Mesendoderm (in vitro differentiated cells): ENCODE results near the gene CHRNA5.
A peak's percentile ranks its signal among the peaks of the same experiment; 100 is the strongest.

Experiments
- DNase-seq: peaks from one replicate; pipeline ENCODE4 v3.0.0; 2013
- H2AK5ac ChIP-seq: 2 replicates; pipeline ENCODE4 v1.6.1; 2013; ENCODE audit warnings: low read length, inconsistent platforms
- H2BK120ac ChIP-seq: 2 replicates; pipeline ENCODE4 v1.6.1; 2013; ENCODE audit warnings: low read depth, mild to moderate bottlenecking, low read length, moderate library complexity, mixed read lengths
- H2BK15ac ChIP-seq: replicated peaks from 2 replicates; pipeline ENCODE4 v1.6.1; 2013; ENCODE audit warnings: low read depth, mild to moderate bottlenecking, moderate library complexity
- H2BK5ac ChIP-seq: 2 replicates; pipeline ENCODE4 v1.6.1; 2013; ENCODE audit warnings: low read length, inconsistent platforms
- H3K18ac ChIP-seq: 2 replicates; pipeline ENCODE4 v1.6.1; 2013; ENCODE audit warnings: mild to moderate bottlenecking, low read length, mixed read lengths
- H3K23ac ChIP-seq: one replicate; pipeline ENCODE4 v1.6.1; 2013; ENCODE audit warnings: low read length
- H3K27ac ChIP-seq: 2 replicates; pipeline ENCODE4 v1.5.1; 2013; ENCODE audit warnings: low read depth, mild to moderate bottlenecking, inconsistent platforms, low read length, moderate library complexity
- H3K27me3 ChIP-seq: 2 replicates; pipeline ENCODE4 v1.6.1; 2013; ENCODE audit warnings: low read length, control low read depth, mild to moderate bottlenecking, inconsistent platforms; ENCODE audit not compliant: insufficient read depth, poor library complexity
- H3K36me3 ChIP-seq: 2 replicates; pipeline ENCODE4 v1.6.1; 2013; ENCODE audit warnings: low read length, inconsistent platforms; ENCODE audit not compliant: control insufficient read depth, insufficient read depth
- H3K4ac ChIP-seq: one replicate; pipeline ENCODE4 v1.6.1; 2013; ENCODE audit warnings: low read depth, mild to moderate bottlenecking, low read length, moderate library complexity
- H3K4me1 ChIP-seq: 2 replicates; pipeline ENCODE4 v1.6.1; 2013; ENCODE audit warnings: low read depth, low read length, inconsistent platforms; ENCODE audit not compliant: control insufficient read depth
- H3K4me2 ChIP-seq: 2 replicates; pipeline ENCODE4 v1.6.1; 2013; ENCODE audit warnings: low read length
- H3K4me3 ChIP-seq: 2 replicates; pipeline ENCODE4 v1.5.1; 2013; ENCODE audit warnings: mild to moderate bottlenecking, low read length
- H3K56ac ChIP-seq: one replicate; pipeline ENCODE4 v1.6.1; 2013; ENCODE audit warnings: low read length
- H3K79me1 ChIP-seq: 2 replicates; pipeline ENCODE4 v1.6.1; 2013; ENCODE audit warnings: low read length, inconsistent platforms
- H3K79me2 ChIP-seq: 2 replicates; pipeline ENCODE4 v1.6.1; 2013; ENCODE audit warnings: mild to moderate bottlenecking, low read length; ENCODE audit not compliant: control insufficient read depth, insufficient read depth
- H3K9ac ChIP-seq: 2 replicates; pipeline ENCODE4 v1.6.1; 2013; ENCODE audit warnings: low read length, inconsistent platforms
- H4K5ac ChIP-seq: one replicate; pipeline ENCODE4 v1.6.1; 2013; ENCODE audit warnings: low read length
- H4K8ac ChIP-seq: one replicate; pipeline ENCODE4 v1.6.1; 2013; ENCODE audit warnings: low read depth, mild to moderate bottlenecking, control low read depth, low read length, moderate library complexity
- WGBS: extraction: QIAGEN DNeasy Blood & Tissue Kit; methylation state at CpG from one replicate; pipeline ENCODE4 v1.1.7; 2013; ENCODE audit warnings: low lambda C conversion rate, missing lambda C conversion rate; ENCODE audit not compliant: insufficient coverage; ENCODE audit errors: extremely low coverage; 5-methylcytosine and 5-hydroxymethylcytosine counted together

Gene CHRNA5

DNA sequence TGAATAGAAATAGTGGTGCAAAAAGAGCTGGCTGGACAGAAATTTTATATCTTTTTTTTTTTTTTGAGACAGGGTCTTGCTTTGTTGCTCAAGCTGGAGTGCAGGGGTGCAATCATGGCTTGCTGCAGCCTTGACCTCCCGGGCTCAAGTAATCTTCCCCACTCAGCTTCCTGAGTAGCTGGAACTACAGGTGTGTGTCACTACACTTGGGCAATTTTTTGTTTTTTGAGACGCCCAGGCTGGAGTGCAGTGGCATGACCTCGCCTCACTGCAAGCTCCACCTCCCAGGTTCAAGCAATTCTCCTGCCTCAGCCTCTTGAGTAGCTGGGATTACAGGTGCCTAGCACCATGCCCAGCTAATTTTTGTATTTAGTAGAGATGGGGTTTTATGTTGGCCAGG is 33.0 kb downstream of the CHRNA5 start:
- H3K4me1 ChIP-seq, result no peaks in the 10 kb centered on the region
- no peak overlapping the region for H3K56ac ChIP-seq
- no peak overlapping the region for H2AK5ac ChIP-seq
- no peak overlapping the region for H3K23ac ChIP-seq
- H3K18ac ChIP-seq, result no peak overlapping the region
- H3K27me3 ChIP-seq, result no peaks in the 10 kb centered on the region
- no peaks in the 10 kb centered on the region for H3K36me3 ChIP-seq
- no peak overlapping the region for H3K9ac ChIP-seq
- H3K4ac ChIP-seq, result no peak overlapping the region
- H4K8ac ChIP-seq, result no peak overlapping the region
- no peak overlapping the region for H3K4me3 ChIP-seq
- no peaks in the 10 kb centered on the region for H3K79me1 ChIP-seq
- H3K79me2 ChIP-seq, result no peaks in the 10 kb centered on the region
- no peak overlapping the region for H2BK15ac ChIP-seq
- no CpG with 5 or more reads among the region's 3 CpGs for WGBS
- no peak for DNase-seq
- H3K27ac ChIP-seq, result no peak overlapping the region
- no peak overlapping the region for H2BK5ac ChIP-seq
- H2BK120ac ChIP-seq, result no peak overlapping the region
- H3K4me2 ChIP-seq, result no peak overlapping the region
- H4K5ac ChIP-seq, result no peak overlapping the region

DNA sequence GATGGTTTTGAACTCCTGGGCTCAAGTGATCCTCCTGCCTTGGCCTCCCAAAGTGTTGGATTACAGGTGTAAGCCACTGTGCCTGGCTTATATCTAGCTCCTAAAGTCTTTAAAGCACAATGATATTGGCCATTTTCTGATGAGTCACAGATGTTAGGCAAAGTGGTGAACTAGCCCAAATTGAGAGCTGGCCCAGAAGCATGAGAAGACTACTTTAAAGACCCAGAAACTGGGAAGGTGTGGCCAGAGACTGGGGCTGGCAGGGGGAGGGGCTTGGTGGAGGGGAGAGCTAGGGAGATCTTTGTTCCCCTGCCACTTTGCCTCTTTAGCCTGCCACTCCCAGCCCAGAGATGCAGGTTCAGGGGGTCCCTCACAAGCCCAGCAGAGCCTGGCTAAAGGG is 33.9 kb downstream of the CHRNA5 start:
- H3K4ac ChIP-seq, result no peak overlapping the region
- no peak overlapping the region for H3K9ac ChIP-seq
- H2AK5ac ChIP-seq, result no peak overlapping the region
- H3K4me2 ChIP-seq, result no peak overlapping the region
- no peaks in the 10 kb centered on the region for H3K4me1 ChIP-seq
- H3K23ac ChIP-seq, result no peak overlapping the region
- H2BK5ac ChIP-seq, result no peak overlapping the region
- H3K27ac ChIP-seq, result no peak overlapping the region
- H4K8ac ChIP-seq, result no peak overlapping the region
- H2BK120ac ChIP-seq, result no peak overlapping the region
- DNase-seq, result peak; percentile 3
- H3K79me1 ChIP-seq, result no peaks in the 10 kb centered on the region
- H3K27me3 ChIP-seq, result no peaks in the 10 kb centered on the region
- H3K4me3 ChIP-seq, result no peak overlapping the region
- H3K18ac ChIP-seq, result no peak overlapping the region
- no peaks in the 10 kb centered on the region for H3K79me2 ChIP-seq
- no peaks in the 10 kb centered on the region for H3K36me3 ChIP-seq
- no peak overlapping the region for H4K5ac ChIP-seq
- no peak overlapping the region for H2BK15ac ChIP-seq
- H3K56ac ChIP-seq, result no peak overlapping the region

DNA sequence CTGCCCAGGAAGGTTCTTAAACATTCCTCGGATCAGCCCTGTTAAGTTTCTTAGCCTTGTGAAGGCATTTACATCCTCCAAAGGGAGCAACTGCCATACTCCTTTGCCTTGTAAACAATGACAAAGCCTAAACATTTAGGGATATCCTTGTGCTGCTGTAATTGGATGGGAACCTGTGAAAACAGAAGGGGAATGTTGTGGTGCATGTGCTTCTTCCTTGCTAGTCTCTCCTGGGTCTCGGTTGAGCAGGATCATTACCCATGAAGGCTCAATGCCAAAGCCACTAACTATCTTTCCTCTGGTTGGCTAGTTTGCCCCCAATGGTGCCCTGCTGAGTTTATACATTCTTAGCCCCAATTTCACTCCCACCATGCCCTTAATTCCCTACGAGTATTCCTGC is 38.1 kb downstream of the CHRNA5 start:
- Histone ChIP-seq H3K9ac (no peak overlapping the region), H3K27me3 (no peaks in the 10 kb centered on the region), H3K56ac (no peak overlapping the region), H4K5ac (no peak overlapping the region), H3K4ac (no peak overlapping the region), H2AK5ac (no peak overlapping the region), H3K18ac (no peak overlapping the region), H3K23ac (no peak overlapping the region), H3K4me1 (no peaks in the 10 kb centered on the region), H3K4me2 (no peak overlapping the region), H3K4me3 (no peak overlapping the region), H3K36me3 (no peaks in the 10 kb centered on the region), H3K27ac (no peak overlapping the region), H4K8ac (no peak overlapping the region), H3K79me1 (no peaks in the 10 kb centered on the region), H3K79me2 (no peaks in the 10 kb centered on the region), H2BK120ac (no peak overlapping the region), H2BK5ac (no peak overlapping the region), H2BK15ac (no peak overlapping the region)
- no CpG with 5 or more reads among the region's 3 CpGs for WGBS
- DNase-seq, result no peak

DNA sequence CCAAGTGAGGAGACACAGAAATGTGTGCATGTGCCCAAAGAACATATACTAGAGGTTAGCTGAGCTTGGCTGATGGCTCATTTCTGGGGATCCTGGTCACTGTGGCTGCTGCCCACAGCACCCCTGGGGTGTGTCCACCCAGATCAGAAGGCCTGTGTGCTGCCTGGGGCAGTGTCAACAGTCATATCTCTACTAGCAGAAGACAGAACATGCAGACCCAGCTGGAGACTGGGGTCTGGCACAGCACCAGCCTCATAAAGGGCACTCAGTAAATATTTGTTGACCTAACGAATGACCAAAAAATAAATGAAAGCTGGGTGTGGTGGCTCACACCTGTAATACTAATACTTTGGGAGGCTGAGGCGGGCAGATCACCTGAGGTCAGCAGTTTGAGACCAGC is 39.1 kb downstream of the CHRNA5 start:
- no peak overlapping the region for H2BK5ac ChIP-seq
- H3K27ac ChIP-seq, result no peak overlapping the region
- no peaks in the 10 kb centered on the region for H3K27me3 ChIP-seq
- no peaks in the 10 kb centered on the region for H3K36me3 ChIP-seq
- H3K4me2 ChIP-seq, result no peak overlapping the region
- H3K4me1 ChIP-seq, result no peaks in the 10 kb centered on the region
- no peak overlapping the region for H3K4ac ChIP-seq
- no peak overlapping the region for H3K4me3 ChIP-seq
- no peak for DNase-seq
- H3K56ac ChIP-seq, result no peak overlapping the region
- no peaks in the 10 kb centered on the region for H3K79me2 ChIP-seq
- H2AK5ac ChIP-seq, result no peak overlapping the region
- no peak overlapping the region for H4K5ac ChIP-seq
- no CpG with 5 or more reads among the region's 2 CpGs for WGBS
- no peak overlapping the region for H2BK120ac ChIP-seq
- no peak overlapping the region for H4K8ac ChIP-seq
- H3K23ac ChIP-seq, result no peak overlapping the region
- no peak overlapping the region for H3K18ac ChIP-seq
- no peak overlapping the region for H2BK15ac ChIP-seq
- no peaks in the 10 kb centered on the region for H3K79me1 ChIP-seq
- H3K9ac ChIP-seq, result no peak overlapping the region

DNA sequence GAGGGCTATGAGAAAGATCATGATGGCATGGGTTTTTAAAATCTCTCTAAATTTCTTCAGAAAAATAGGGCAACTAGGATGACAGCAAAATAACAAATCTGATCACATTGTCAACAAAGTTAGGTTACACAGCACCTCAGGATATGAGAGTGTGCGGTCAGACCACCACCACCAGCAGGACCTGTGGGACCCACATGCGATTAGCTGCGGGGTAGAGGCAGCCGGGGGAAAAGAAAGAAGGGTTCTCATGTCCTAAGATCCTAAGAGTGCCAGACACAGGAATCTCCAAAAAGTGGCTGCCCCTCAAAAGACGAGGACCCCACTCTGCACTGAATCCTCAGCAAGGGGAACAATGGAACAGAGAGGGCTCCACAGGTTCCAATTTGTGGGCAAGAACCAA is 39.9 kb downstream of the CHRNA5 start:
- Histone ChIP-seq H3K27me3 (no peaks in the 10 kb centered on the region), H3K23ac (no peak overlapping the region), H3K27ac (no peak overlapping the region), H3K4me3 (no peak overlapping the region), H2BK5ac (no peak overlapping the region), H4K8ac (no peak overlapping the region), H2BK120ac (no peak overlapping the region), H3K18ac (no peak overlapping the region), H2BK15ac (no peak overlapping the region), H3K56ac (no peak overlapping the region), H3K4me2 (no peak overlapping the region), H2AK5ac (no peak overlapping the region), H3K4ac (no peak overlapping the region), H3K4me1 (no peaks in the 10 kb centered on the region), H3K79me1 (no peaks in the 10 kb centered on the region), H4K5ac (no peak overlapping the region), H3K79me2 (no peaks in the 10 kb centered on the region), H3K9ac (no peak overlapping the region), H3K36me3 (no peaks in the 10 kb centered on the region)
- no peak for DNase-seq
- no CpG with 5 or more reads among the region's 5 CpGs for WGBS

DNA sequence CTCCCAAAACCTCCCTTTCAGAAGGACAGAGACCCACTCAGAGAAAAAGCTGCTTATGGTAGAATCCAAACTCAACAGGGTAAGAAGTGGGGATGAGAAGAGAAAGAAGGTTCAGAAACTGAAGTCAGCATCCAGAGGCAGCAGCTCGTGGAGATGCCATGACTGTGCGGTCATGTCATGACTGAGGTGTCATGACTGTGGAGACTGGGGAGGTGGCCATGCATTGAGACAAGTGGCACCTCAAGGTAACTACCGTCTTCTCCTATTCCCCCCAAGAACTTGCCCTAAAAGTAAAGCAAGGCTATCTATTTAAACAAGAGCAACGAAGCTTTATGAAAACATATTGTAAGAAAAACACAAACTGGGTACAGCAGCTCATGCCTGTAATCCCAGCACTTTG is 40.4 kb downstream of the CHRNA5 start:
- no peak overlapping the region for H3K56ac ChIP-seq
- H2BK5ac ChIP-seq, result no peak overlapping the region
- no peak overlapping the region for H2BK120ac ChIP-seq
- DNase-seq, result no peak
- H3K36me3 ChIP-seq, result no peaks in the 10 kb centered on the region
- no peak overlapping the region for H4K5ac ChIP-seq
- no peak overlapping the region for H4K8ac ChIP-seq
- H2BK15ac ChIP-seq, result no peak overlapping the region
- H3K4me2 ChIP-seq, result no peak overlapping the region
- no peak overlapping the region for H3K4me3 ChIP-seq
- no peaks in the 10 kb centered on the region for H3K27me3 ChIP-seq
- H2AK5ac ChIP-seq, result no peak overlapping the region
- no peak overlapping the region for H3K18ac ChIP-seq
- no peak overlapping the region for H3K9ac ChIP-seq
- H3K79me1 ChIP-seq, result no peaks in the 10 kb centered on the region
- WGBS, result no CpG with 5 or more reads among the region's 4 CpGs
- no peaks in the 10 kb centered on the region for H3K79me2 ChIP-seq
- no peak overlapping the region for H3K23ac ChIP-seq
- no peak overlapping the region for H3K27ac ChIP-seq
- H3K4me1 ChIP-seq, result no peaks in the 10 kb centered on the region
- H3K4ac ChIP-seq, result no peak overlapping the region
